H1 (cell line): ENCODE results near the gene BTD. TPM values are rescaled to one million over a fixed set of nuclear protein-coding genes. Genes with fewer than 3 reads are reported as not detected.

Experiments used
- CTCF ChIA-PET: fragments of 300-600 bp; sonication (Branson Sonifier 250); formaldehyde crosslinking; loops from one replicate; lab custom pipeline; 2021; ENCODE audit not compliant: partially characterized antibody; lab: Charles Lee
- POLR2A ChIA-PET: fragments of 300-600 bp; sonication (Branson Sonifier 250); formaldehyde crosslinking; loops from one replicate; lab custom pipeline; 2021; ENCODE audit warnings: inconsistent platforms; ENCODE audit not compliant: partially characterized antibody; lab: Charles Lee
- DNase-seq, 2 experiments: peaks; one replicate each; pipeline versions ENCODE4 v3.0.0 to v3.0.0-alpha.2; 2010 to 2022; ENCODE audit warnings: low spot score in 2 of 2, low read depth in 1 of 2, mixed read lengths in 1 of 2
- FAIRE-seq: peaks from 2 replicates; lab custom pipeline; 2011; peaks lifted over from hg19 to GRCh38; lab: Jason Lieb, UNC
- H2AFZ ChIP-seq: 2 replicates; pipeline ENCODE4 v1.8.1; 2012; ENCODE audit warnings: low read length, inconsistent platforms
- H2AK5ac ChIP-seq: 2 replicates; pipeline ENCODE4 v1.6.1; 2013; ENCODE audit warnings: low read depth, low read length
- H2BK120ac ChIP-seq: replicated peaks from 2 replicates; pipeline ENCODE3; 2013; ENCODE audit warnings: low read depth, low read length, inconsistent platforms
- H2BK12ac ChIP-seq: 2 replicates; pipeline ENCODE4 v1.6.1; 2013; ENCODE audit warnings: low read depth, low read length
- H2BK15ac ChIP-seq: 2 replicates; pipeline ENCODE4 v1.6.1; 2013; ENCODE audit warnings: low read length
- H2BK20ac ChIP-seq: 2 replicates; pipeline ENCODE4 v1.6.1; 2013; ENCODE audit warnings: low read length
- H2BK5ac ChIP-seq: 2 replicates; pipeline ENCODE4 v1.6.1; 2013; ENCODE audit warnings: low read depth, low read length
- H3K14ac ChIP-seq: 2 replicates; pipeline ENCODE4 v1.6.1; 2013; ENCODE audit warnings: inconsistent platforms; ENCODE audit not compliant: insufficient read length
- H3K18ac ChIP-seq: 2 replicates; pipeline ENCODE4 v1.6.1; 2013; ENCODE audit warnings: low read length; ENCODE audit errors: extremely low read depth
- H3K23ac ChIP-seq: 2 replicates; pipeline ENCODE4 v1.6.1; 2013; ENCODE audit warnings: inconsistent platforms; ENCODE audit not compliant: insufficient read length
- H3K23me2 ChIP-seq: 2 replicates; pipeline ENCODE4 v1.6.1; 2013; ENCODE audit warnings: low read depth, low read length
- H3K27ac ChIP-seq: 2 replicates; pipeline ENCODE4 v1.6.1; 2011; ENCODE audit warnings: low read depth, low read length, inconsistent platforms
- H3K27me3 ChIP-seq, 4 experiments: replicated peaks in 1 of 4; 1 replicate in 1 of 4; 2 replicates in 3 of 4; pipeline versions ENCODE4 v1.6.1 to v1.8.1; 2011 to 2013; ENCODE audit warnings: low read length in 3 of 4, mild to moderate bottlenecking in 3 of 4, inconsistent platforms in 2 of 4, mixed read lengths in 2 of 4, moderate library complexity in 1 of 4; ENCODE audit not compliant: control insufficient read depth in 3 of 4, insufficient read depth in 3 of 4; ENCODE audit errors: extremely low read depth in 1 of 4
- H3K36me3 ChIP-seq, 4 experiments: 2 replicates each; pipeline versions ENCODE4 v1.6.1 to v1.8.1; 2011 to 2013; ENCODE audit warnings: mild to moderate bottlenecking in 4 of 4, low read length in 3 of 4, moderate library complexity in 2 of 4, control low read depth in 1 of 4, inconsistent platforms in 1 of 4; ENCODE audit not compliant: insufficient read depth in 4 of 4, control insufficient read depth in 2 of 4
- H3K4ac ChIP-seq: replicated peaks from 2 replicates; pipeline ENCODE3; 2013; ENCODE audit warnings: low read length, low read depth, mixed read lengths, inconsistent platforms; ENCODE audit not compliant: insufficient read length
- H3K4me1 ChIP-seq, 4 experiments: replicated peaks in 1 of 4; 1 replicate in 1 of 4; 2 replicates in 3 of 4; pipeline versions ENCODE4 v1.6.1 to v1.8.1; 2011 to 2013; ENCODE audit warnings: low read length in 3 of 4, inconsistent platforms in 2 of 4, mixed read lengths in 1 of 4; ENCODE audit not compliant: insufficient read depth in 4 of 4, control insufficient read depth in 3 of 4
- H3K4me2 ChIP-seq, 2 experiments: 2 replicates each; pipeline versions ENCODE4 v1.6.1 to v1.8.1; 2011 to 2013; ENCODE audit warnings: low read depth in 2 of 2, low read length in 2 of 2, control low read depth in 1 of 2, inconsistent platforms in 1 of 2, mild to moderate bottlenecking in 1 of 2; ENCODE audit not compliant: insufficient read depth in 1 of 2
- H3K4me3 ChIP-seq, 4 experiments: fragments of 200-600, 300-600 bp in 1 of 4; sonication (generic), shearing (Covaris generic), sonication (Bioruptor Twin) in 1 of 4; 2 replicates each; pipeline versions ENCODE4 v1.5.1 to v1.8.1; 2011 to 2016; ENCODE audit warnings: low read length in 4 of 4, low read depth in 3 of 4, control low read depth in 2 of 4, inconsistent platforms in 2 of 4, mild to moderate bottlenecking in 2 of 4, mixed read lengths in 1 of 4, moderate library complexity in 1 of 4; ENCODE audit not compliant: insufficient read depth in 2 of 4; ENCODE audit errors: extremely low read depth in 1 of 4
- H3K56ac ChIP-seq: replicated peaks from 2 replicates; pipeline ENCODE3; 2013; ENCODE audit warnings: low read depth, mild to moderate bottlenecking, mixed read lengths, low read length, inconsistent platforms; ENCODE audit not compliant: insufficient read length
- H3K79me1 ChIP-seq: 2 replicates; pipeline ENCODE4 v1.6.1; 2013; ENCODE audit warnings: low read depth, low read length, control low read depth
- H3K79me2 ChIP-seq, 2 experiments: 2 replicates each; pipeline versions ENCODE4 v1.6.1 to v1.8.1; 2012 to 2013; ENCODE audit warnings: low read length in 2 of 2, mild to moderate bottlenecking in 2 of 2, inconsistent platforms in 1 of 2; ENCODE audit not compliant: insufficient read depth in 2 of 2, control insufficient read depth in 1 of 2
- H3K9ac ChIP-seq, 4 experiments: replicated peaks in 1 of 4; 1 replicate in 1 of 4; 2 replicates in 3 of 4; pipeline versions ENCODE4 v1.6.1 to v1.8.1; 2011 to 2013; ENCODE audit warnings: low read depth in 3 of 4, low read length in 3 of 4, control low read depth in 2 of 4, mild to moderate bottlenecking in 2 of 4, moderate library complexity in 2 of 4, inconsistent platforms in 1 of 4; ENCODE audit errors: extremely low read depth in 1 of 4
- H3K9me3 ChIP-seq, 2 experiments: 2 replicates each; pipeline versions ENCODE4 v1.6.1 to v1.8.1; 2012 to 2013; ENCODE audit warnings: mild to moderate bottlenecking in 2 of 2, moderate library complexity in 2 of 2, control low read depth in 1 of 2, inconsistent platforms in 1 of 2, low read depth in 1 of 2, low read length in 1 of 2, mixed read lengths in 1 of 2; ENCODE audit not compliant: insufficient read depth in 2 of 2
- H4K20me1 ChIP-seq, 2 experiments: replicated peaks in 1 of 2; 2 replicates each; pipeline versions ENCODE3 to v1.8.1; 2011 to 2013; ENCODE audit warnings: inconsistent platforms in 2 of 2, low read length in 2 of 2, mild to moderate bottlenecking in 1 of 2; ENCODE audit not compliant: insufficient read depth in 2 of 2, control insufficient read depth in 1 of 2
- H4K5ac ChIP-seq: 2 replicates; pipeline ENCODE4 v1.6.1; 2013; ENCODE audit warnings: low read length, low read depth, mixed read lengths, inconsistent platforms; ENCODE audit not compliant: insufficient read length
- H4K8ac ChIP-seq: 2 replicates; pipeline ENCODE4 v1.8.0; 2013; ENCODE audit warnings: mild to moderate bottlenecking, moderate library complexity, low read length, inconsistent platforms; ENCODE audit not compliant: insufficient read depth; ENCODE audit errors: extremely low read depth
- H4K91ac ChIP-seq: replicated peaks from 2 replicates; pipeline ENCODE3; 2013; ENCODE audit warnings: low read length, mixed read lengths, inconsistent platforms; ENCODE audit not compliant: insufficient read length
- BACH1 ChIP-seq: IDR thresholded peaks from 2 replicates; pipeline ENCODE4 v1.6.1; 2012; ENCODE audit warnings: low read length, improper control_type of control experiment
- CHD1 ChIP-seq: IDR thresholded peaks from 2 replicates; pipeline ENCODE4 v1.6.1; 2012; ENCODE audit warnings: low read depth, low read length, improper control_type of control experiment
- E2F6 ChIP-seq: IDR thresholded peaks from 2 replicates; pipeline ENCODE4 v1.6.1; 2012; ENCODE audit warnings: inconsistent platforms
- EZH2 ChIP-seq: fragments of 200-600 bp; sonication (generic); IDR thresholded peaks from 2 replicates; pipeline ENCODE4 v1.7.1; 2012; ENCODE audit warnings: low read depth, mild to moderate bottlenecking, moderate library complexity, low read length, inconsistent platforms; ENCODE audit not compliant: severe bottlenecking
- FOSL1 ChIP-seq: IDR thresholded peaks from 2 replicates; pipeline ENCODE4 v1.6.1; 2011; ENCODE audit warnings: mild to moderate bottlenecking, low read depth, low read length, moderate library complexity; ENCODE audit not compliant: insufficient read depth
- HDAC6 ChIP-seq: IDR thresholded peaks from one replicate; pipeline ENCODE4 v1.7.1; 2012; ENCODE audit warnings: low read depth, mild to moderate bottlenecking, inconsistent platforms, low read length, moderate library complexity
- MAX ChIP-seq: IDR thresholded peaks from 2 replicates; pipeline ENCODE4 v1.6.1; 2012; ENCODE audit warnings: inconsistent platforms
- NANOG ChIP-seq: IDR thresholded peaks from 2 replicates; pipeline ENCODE4 v1.6.1; 2011; ENCODE audit warnings: low read length, low read depth, mild to moderate bottlenecking, inconsistent platforms; ENCODE audit not compliant: insufficient read depth, poor library complexity, severe bottlenecking
- RBBP5 ChIP-seq: IDR thresholded peaks from 2 replicates; pipeline ENCODE4 v1.7.1; 2012; ENCODE audit warnings: low read depth, mild to moderate bottlenecking, inconsistent platforms, low read length, moderate library complexity, borderline replicate concordance
- RNF2 ChIP-seq: fragments of 200-900, 300-1000 bp; sonication (generic); IDR thresholded peaks from 2 replicates; pipeline ENCODE4 v1.7.1; 2016; ENCODE audit warnings: borderline replicate concordance, low read depth, mild to moderate bottlenecking, antibody characterized with exemption, low read length; ENCODE audit not compliant: poor library complexity, severe bottlenecking; ENCODE audit errors: missing control alignments
- SAP30 ChIP-seq: fragments of 300-600 bp; sonication (generic); IDR thresholded peaks from 2 replicates; pipeline ENCODE4 v1.7.1; 2012; ENCODE audit warnings: low read length, moderate library complexity, mild to moderate bottlenecking, inconsistent platforms; ENCODE audit not compliant: insufficient read depth, insufficient replicate concordance
- SIX5 ChIP-seq: IDR thresholded peaks from 2 replicates; pipeline ENCODE4 v1.6.1; 2011; ENCODE audit warnings: mild to moderate bottlenecking, low read depth, low read length
- TAF7 ChIP-seq: optimal IDR thresholded peaks from 2 replicates; pipeline ENCODE3; 2011; ENCODE audit warnings: low read depth, mild to moderate bottlenecking, inconsistent platforms, low read length, moderate library complexity, borderline replicate concordance
- WGBS, 2 experiments: shearing (Covaris generic) in 1 of 2; methylation state at CpG; one replicate each; pipeline versions ENCODE4 v1.1.6 to v1.1.7; 2013 to 2015; ENCODE audit warnings: low lambda C conversion rate in 2 of 2, mixed read lengths in 2 of 2, inconsistent platforms in 1 of 2, low coverage in 1 of 2, missing lambda C conversion rate in 1 of 2; ENCODE audit not compliant: insufficient replicate concordance in 2 of 2, insufficient coverage in 1 of 2, insufficient read length in 1 of 2; ENCODE audit errors: extremely low coverage in 1 of 2, missing lambda C conversion rate in 1 of 2; 5-methylcytosine and 5-hydroxymethylcytosine counted together
- polyA plus RNA-seq, 7 experiments: library from polyadenylated mRNA; depleted of rRNA in 3 of 7; stranded (reverse) in 5 of 7; unstranded in 2 of 7; fragments of >200 nt in 5 of 7; fragments of 200-250 nt in 2 of 7; gene quantifications; 1 replicate in 5 of 7; 2 replicates in 1 of 7; 4 replicates in 1 of 7; pipeline versions ENCODE4 v1.2.1 to v1.2.3, GENCODE V29; 2011 to 2013; ENCODE audit warnings: missing spikeins in 2 of 7, mixed read lengths in 2 of 7
- total RNA-seq: library from RNA; stranded (reverse); fragmentation: NEBNext Ultra II Directional; extraction: Animal tissue kit (Norgen Biotek cat#: 25700); gene quantifications from 2 replicates; pipeline ENCODE4 v1.2.1, GENCODE V29; 2021

The BTD gene
- total and polyA plus RNA-seq, 2 of the 8 experiments (the other 6 are each of a cell fraction or from before 2014, with no cell fraction given) = 21.8 to 36.7 TPM

- no peak overlapping the region for H2AFZ ChIP-seq
- 0 out of 2 replicates have a peak, but pooled peaks cover 2% of the 10 kb centered on the region for H3K23me2 ChIP-seq
- no peak overlapping the region for H3K9ac ChIP-seq
- no peaks in the 10 kb centered on the region; the same call in 1 of the 2 replicates for H3K79me1 ChIP-seq
- peaks cover 0 to 36% (median 18%) of the 10 kb centered on the region in 4 experiments; a peak in 6 of 8 replicates for H3K36me3 ChIP-seq
- no peak overlapping the region for H3K4ac ChIP-seq
- H4K5ac ChIP-seq = no peak overlapping the region
- H4K8ac ChIP-seq = no peak overlapping the region
- peaks cover 0 to 3% of the 10 kb centered on the region in 2 experiments for H4K20me1 ChIP-seq
- no peaks in the 10 kb centered on the region for H3K79me2 ChIP-seq
- no peaks in the 10 kb centered on the region for H3K4me1 ChIP-seq
- H3K27ac ChIP-seq = no peak overlapping the region
- no peak overlapping the region for H3K18ac ChIP-seq
- H2BK5ac ChIP-seq = no peak overlapping the region
- no peak overlapping the region for H2BK15ac ChIP-seq
- no peaks in the 10 kb centered on the region for H3K27me3 ChIP-seq
- H3K14ac ChIP-seq = no peak overlapping the region
- no peak overlapping the region for H2BK12ac ChIP-seq
- H2BK120ac ChIP-seq = no peak overlapping the region
- H2AK5ac ChIP-seq = no peak overlapping the region
- H3K4me3 ChIP-seq = no peak overlapping the region
- H4K91ac ChIP-seq = no peak overlapping the region
- H3K9me3 ChIP-seq = no peaks in the 10 kb centered on the region
- no peak overlapping the region for H3K4me2 ChIP-seq
- ChIA-PET POLR2A (no interaction called here), CTCF (no interaction called here)
- H3K23ac ChIP-seq = no peak overlapping the region
- WGBS, 2 experiments = 92% methylated on average over 3 of the region's 3 CpGs; no CpG with 5 or more reads in 1 of the 2 experiments
- no peak overlapping the region for H2BK20ac ChIP-seq
- no peak for DNase-seq
- no peak for FAIRE-seq
- H3K56ac ChIP-seq = no peak overlapping the region
- TF ChIP-seq EZH2 (no peak), NANOG (no peak), SAP30 (no peak), HDAC6 (no peak), BACH1 (no peak), TAF7 (no peak), RNF2 (no peak), MAX (no peak), E2F6 (no peak), SIX5 (no peak), CHD1 (no peak), RBBP5 (no peak), FOSL1 (no peak)
Measured at GRCh38 chr3:15576475-15576874, 25.1 kb upstream of the BTD start.
